ENCODE data around the gene SLC15A1.
A peak's percentile ranks its signal among the peaks of the same experiment; 100 is the strongest.

Gene SLC15A1

GRCh38 chr13:98656223-98656622 lies 96.2 kb downstream of the SLC15A1 start:
- H3K27me3 ChIP-seq (ENCODE audit: insufficient read depth, low read depth), result no peaks in the 10 kb centered on the region
- TF ChIP-seq, protein P1, sequence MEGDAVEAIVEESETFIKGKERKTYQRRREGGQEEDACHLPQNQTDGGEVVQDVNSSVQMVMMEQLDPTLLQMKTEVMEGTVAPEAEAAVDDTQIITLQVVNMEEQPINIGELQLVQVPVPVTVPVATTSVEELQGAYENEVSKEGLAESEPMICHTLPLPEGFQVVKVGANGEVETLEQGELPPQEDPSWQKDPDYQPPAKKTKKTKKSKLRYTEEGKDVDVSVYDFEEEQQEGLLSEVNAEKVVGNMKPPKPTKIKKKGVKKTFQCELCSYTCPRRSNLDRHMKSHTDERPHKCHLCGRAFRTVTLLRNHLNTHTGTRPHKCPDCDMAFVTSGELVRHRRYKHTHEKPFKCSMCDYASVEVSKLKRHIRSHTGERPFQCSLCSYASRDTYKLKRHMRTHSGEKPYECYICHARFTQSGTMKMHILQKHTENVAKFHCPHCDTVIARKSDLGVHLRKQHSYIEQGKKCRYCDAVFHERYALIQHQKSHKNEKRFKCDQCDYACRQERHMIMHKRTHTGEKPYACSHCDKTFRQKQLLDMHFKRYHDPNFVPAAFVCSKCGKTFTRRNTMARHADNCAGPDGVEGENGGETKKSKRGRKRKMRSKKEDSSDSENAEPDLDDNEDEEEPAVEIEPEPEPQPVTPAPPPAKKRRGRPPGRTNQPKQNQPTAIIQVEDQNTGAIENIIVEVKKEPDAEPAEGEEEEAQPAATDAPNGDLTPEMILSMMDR (conservative IDR thresholded peaks at IDR 0.05; ENCODE audit: low read depth, low read length), result no peak
- no peaks in the 10 kb centered on the region for H3K4me1 ChIP-seq (ENCODE audit: low read depth, poor library complexity, severe bottlenecking)
- no peak overlapping the region for H3K9ac ChIP-seq
- no peak overlapping the region for H3K4me2 ChIP-seq
- H3K36me3 ChIP-seq (ENCODE audit: insufficient read depth), result no peaks in the 10 kb centered on the region
- H3K27ac ChIP-seq, result no peak overlapping the region
- H4K20me1 ChIP-seq (ENCODE audit: insufficient read depth), result no peaks in the 10 kb centered on the region
- H2AFZ ChIP-seq (ENCODE audit: low read depth), result no peak overlapping the region
- no peak overlapping the region for H3K4me3 ChIP-seq (IDR thresholded peaks at IDR 0.05; ENCODE audit: insufficient read depth, low read depth, low read length)
- H3K79me2 ChIP-seq (ENCODE audit: insufficient read depth, low read depth), result no peaks in the 10 kb centered on the region

- Histone ChIP-seq H3K9ac (no peak overlapping the region), H2AFZ (ENCODE audit: low read depth) (peak overlapping the region; percentile 28; the same call in 1 of the 2 replicates), H4K20me1 (ENCODE audit: insufficient read depth) (no peaks in the 10 kb centered on the region), H3K4me1 (ENCODE audit: low read depth, poor library complexity, severe bottlenecking) (no peaks in the 10 kb centered on the region), H3K4me2 (no peak overlapping the region), H3K36me3 (ENCODE audit: insufficient read depth) (no peaks in the 10 kb centered on the region), H3K4me3 (IDR thresholded peaks at IDR 0.05; ENCODE audit: insufficient read depth, low read depth, low read length) (no peak overlapping the region), H3K79me2 (ENCODE audit: insufficient read depth, low read depth) (no peaks in the 10 kb centered on the region), H3K27me3 (ENCODE audit: insufficient read depth, low read depth) (no peaks in the 10 kb centered on the region), H3K27ac (no peak overlapping the region)
- TF ChIP-seq, protein P1 (conservative IDR thresholded peaks at IDR 0.05; ENCODE audit: low read depth, low read length), result peak; percentile 78
Measured at GRCh38 chr13:98653463-98653985, 98.9 kb downstream of the SLC15A1 start.

DNA sequence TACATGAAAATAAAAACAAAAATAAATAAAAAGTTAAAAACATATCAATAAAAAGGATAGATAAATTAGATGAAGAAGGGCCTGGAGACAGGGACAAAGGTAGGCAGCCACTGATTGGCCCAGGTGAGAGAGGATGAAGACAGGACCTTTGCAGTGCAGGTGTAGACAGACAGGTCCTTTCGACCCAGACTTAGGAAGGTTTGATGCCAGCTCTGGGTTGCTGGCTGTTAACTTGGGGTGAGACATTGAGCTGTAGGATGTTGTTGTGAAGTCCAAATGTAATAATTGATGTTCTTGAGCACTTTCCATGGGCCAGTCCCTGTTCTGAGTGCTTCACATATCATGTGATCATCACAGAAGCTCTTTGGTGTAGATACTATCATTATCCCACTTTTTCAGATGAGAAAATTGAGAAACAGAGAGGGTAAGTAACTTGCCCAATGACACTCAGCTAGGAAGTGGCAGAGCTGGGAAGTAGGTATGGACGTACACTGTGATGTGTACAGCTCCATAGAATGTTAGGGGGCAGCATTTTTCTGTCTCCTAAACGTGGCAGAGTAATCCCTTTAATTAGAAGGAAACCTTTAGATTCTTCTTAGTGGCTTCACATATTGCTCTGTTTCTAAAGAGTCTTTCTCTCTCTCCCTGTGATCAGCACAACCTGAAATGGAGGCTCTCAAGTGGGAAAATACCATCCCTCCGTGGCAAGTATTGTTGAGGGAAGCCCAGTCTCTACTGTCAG lies 99.6 kb downstream of the SLC15A1 start:
- Histone ChIP-seq H3K9ac (no peak overlapping the region), H4K20me1 (ENCODE audit: insufficient read depth) (no peaks in the 10 kb centered on the region), H3K4me2 (no peak overlapping the region), H3K36me3 (ENCODE audit: insufficient read depth) (no peaks in the 10 kb centered on the region), H3K27ac (no peak overlapping the region), H3K4me1 (ENCODE audit: low read depth, poor library complexity, severe bottlenecking) (no peaks in the 10 kb centered on the region), H3K27me3 (ENCODE audit: insufficient read depth, low read depth) (no peaks in the 10 kb centered on the region), H2AFZ (ENCODE audit: low read depth) (peak overlapping the region; percentile 28; the same call in 1 of the 2 replicates), H3K79me2 (ENCODE audit: insufficient read depth, low read depth) (no peaks in the 10 kb centered on the region), H3K4me3 (IDR thresholded peaks at IDR 0.05; ENCODE audit: insufficient read depth, low read depth, low read length) (no peak overlapping the region)
- TF ChIP-seq, protein P1 (conservative IDR thresholded peaks at IDR 0.05; ENCODE audit: low read depth, low read length), result no peak

DNA sequence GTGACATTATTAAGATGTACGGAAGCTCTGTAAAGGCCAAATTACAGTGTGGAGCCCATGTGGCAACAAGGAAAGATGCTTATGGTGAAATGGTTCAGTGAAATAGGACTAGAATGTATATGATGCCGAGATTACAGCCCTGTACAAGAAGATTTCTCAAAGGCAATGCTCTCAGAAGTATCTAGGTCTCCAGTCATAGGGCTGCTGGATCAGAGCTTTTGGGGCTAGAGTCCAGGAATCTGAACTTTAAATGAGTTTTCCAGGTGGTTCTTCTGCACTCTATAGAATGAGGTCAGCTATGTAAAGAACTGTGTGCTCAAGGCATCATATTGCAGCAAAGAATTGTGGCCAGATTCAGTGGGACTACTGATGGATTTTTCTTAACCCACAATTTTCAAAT lies 100.2 kb downstream of the SLC15A1 start:
- Histone ChIP-seq H3K27me3 (ENCODE audit: insufficient read depth, low read depth) (no peaks in the 10 kb centered on the region), H3K9ac (no peak overlapping the region), H3K4me2 (no peak overlapping the region), H3K27ac (no peak overlapping the region), H3K4me1 (ENCODE audit: low read depth, poor library complexity, severe bottlenecking) (no peaks in the 10 kb centered on the region), H2AFZ (ENCODE audit: low read depth) (no peak overlapping the region), H3K36me3 (ENCODE audit: insufficient read depth) (no peaks in the 10 kb centered on the region), H3K4me3 (IDR thresholded peaks at IDR 0.05; ENCODE audit: insufficient read depth, low read depth, low read length) (no peak overlapping the region), H3K79me2 (ENCODE audit: insufficient read depth, low read depth) (no peaks in the 10 kb centered on the region), H4K20me1 (ENCODE audit: insufficient read depth) (no peaks in the 10 kb centered on the region)
- TF ChIP-seq, protein P1 (conservative IDR thresholded peaks at IDR 0.05; ENCODE audit: low read depth, low read length), result no peak

Measured in KMS-11 (cell line).